B cell (primary cell): ENCODE measurements around the gene PPARG. TPM values are rescaled to one million over a fixed set of nuclear protein-coding genes. Genes with fewer than 3 reads are reported as not detected.

Source experiments
- ATAC-seq: fragments of 200-7000 bp; cut with Tn5 transposase; one replicate; pipeline ENCODE4 v1.10.0; 2021; ENCODE audit warnings: low read depth, mild to moderate bottlenecking, moderate number of reproducible peaks, moderate library complexity
- CTCF ChIA-PET: fragments of 350-600 bp; sonication (Branson Sonifier 250); formaldehyde crosslinking; loops from one replicate; lab custom pipeline; 2021; ENCODE audit warnings: antibody characterized with exemption, inconsistent platforms; lab: Charles Lee
- POLR2A ChIA-PET: fragments of 350-600 bp; sonication (Branson Sonifier 250); formaldehyde crosslinking; loops from one replicate; lab custom pipeline; 2021; ENCODE audit warnings: antibody characterized with exemption; lab: Charles Lee
- DNase-seq: peaks from one replicate; pipeline ENCODE4 v3.0.0; 2013
- H2AFZ ChIP-seq: 2 replicates; pipeline ENCODE4 v1.6.1; 2012; ENCODE audit warnings: mild to moderate bottlenecking, low read depth, low read length; ENCODE audit not compliant: insufficient read depth, poor library complexity, severe bottlenecking
- H3K27ac ChIP-seq, 2 donors: 1 replicate in 1 of 2; 2 replicates in 1 of 2; pipeline ENCODE4 v1.5.1; 2012 to 2013; ENCODE audit warnings: low read length in 2 of 2, mild to moderate bottlenecking in 2 of 2, moderate library complexity in 1 of 2
- H3K27me3 ChIP-seq, 4 experiments: fragments of 200-600 bp in 1 of 4; sonication (generic) in 1 of 4; replicated peaks in 1 of 4; 1 replicate in 2 of 4; 2 replicates in 2 of 4; pipeline versions ENCODE4 v1.6.1 to v1.7.0; 2013 to 2016; ENCODE audit warnings: low read length in 3 of 4, mild to moderate bottlenecking in 2 of 4, mixed read lengths in 1 of 4, moderate library complexity in 1 of 4; ENCODE audit not compliant: insufficient read depth in 4 of 4, control insufficient read depth in 3 of 4; ENCODE audit errors: control extremely low read depth in 1 of 4
- H3K36me3 ChIP-seq, 2 experiments: replicated peaks in 1 of 2; 1 replicate in 1 of 2; 2 replicates in 1 of 2; pipeline versions ENCODE4 v1.6.1 to v1.7.1; 2013; ENCODE audit warnings: low read length in 1 of 2; ENCODE audit not compliant: insufficient read depth in 2 of 2, control insufficient read depth in 1 of 2; ENCODE audit errors: control extremely low read depth in 1 of 2, extremely low read depth in 1 of 2
- H3K4me1 ChIP-seq, 2 donors: fragments of 200-600 bp in 1 of 2; sonication (generic) in 1 of 2; 1 replicate in 1 of 2; 2 replicates in 1 of 2; pipeline versions ENCODE4 v1.5.1 to v1.6.1; 2013 to 2017; ENCODE audit warnings: low read length in 2 of 2; ENCODE audit not compliant: control insufficient read depth in 2 of 2, insufficient read depth in 2 of 2
- H3K4me2 ChIP-seq: replicated peaks from 2 replicates; pipeline ENCODE3; 2012; ENCODE audit warnings: mild to moderate bottlenecking, low read depth, low read length; ENCODE audit not compliant: poor library complexity, severe bottlenecking
- H3K4me3 ChIP-seq, 5 experiments: fragments of 200-600 bp in 1 of 5; sonication (generic) in 1 of 5; 1 replicate in 3 of 5; 2 replicates in 2 of 5; pipeline versions ENCODE4 v1.5.1 to v1.7.0; 2011 to 2016; ENCODE audit warnings: low read length in 4 of 5, mild to moderate bottlenecking in 4 of 5, low read depth in 2 of 5, control low read depth in 1 of 5, moderate library complexity in 1 of 5; ENCODE audit not compliant: insufficient read depth in 1 of 5; ENCODE audit errors: control extremely low read depth in 1 of 5, extremely low read depth in 1 of 5
- H3K79me2 ChIP-seq: fragments of 200-600 bp; sonication (generic); one replicate; pipeline ENCODE4 v1.6.0; 2016; ENCODE audit warnings: low read length; ENCODE audit not compliant: control insufficient read depth, insufficient read depth
- H3K9ac ChIP-seq: fragments of 200-600 bp; sonication (generic); 2 replicates; pipeline ENCODE4 v1.6.1; 2017; ENCODE audit warnings: mild to moderate bottlenecking, low read length, moderate library complexity
- H3K9me3 ChIP-seq, 3 donors: one replicate each; pipeline versions ENCODE4 v1.6.1 to v1.7.1; 2013; ENCODE audit warnings: low read length in 2 of 3; ENCODE audit not compliant: control insufficient read depth in 2 of 3, insufficient read depth in 1 of 3; ENCODE audit errors: control extremely low read depth in 1 of 3
- H4K20me1 ChIP-seq: 2 replicates; pipeline ENCODE4 v1.6.0; 2012; ENCODE audit warnings: mild to moderate bottlenecking, low read length; ENCODE audit not compliant: insufficient read depth, control insufficient read depth, poor library complexity, severe bottlenecking
- H3K27ac Mint-ChIP-seq: one replicate; pipeline ENCODE4 v1.8.0; 2021; ENCODE audit warnings: mixed read lengths
- H3K27me3 Mint-ChIP-seq: one replicate; pipeline ENCODE4 v1.8.0; 2021; ENCODE audit warnings: mixed read lengths
- H3K4me1 Mint-ChIP-seq: one replicate; pipeline ENCODE4 v1.8.0; 2021; ENCODE audit warnings: mixed read lengths
- H3K4me3 Mint-ChIP-seq: one replicate; pipeline ENCODE4 v1.8.0; 2021; ENCODE audit warnings: mixed read lengths
- H3K9me3 Mint-ChIP-seq: one replicate; pipeline ENCODE4 v1.8.0; 2022; ENCODE audit warnings: mixed read lengths; ENCODE audit not compliant: insufficient read depth
- CTCF ChIP-seq: fragments of 200-600 bp; IDR thresholded peaks from one replicate; pipeline ENCODE4 v1.8.0; 2022; ENCODE audit warnings: antibody characterized with exemption, mild to moderate bottlenecking
- EZH2 ChIP-seq: IDR thresholded peaks from 2 replicates; pipeline ENCODE4 v1.6.1; 2012; ENCODE audit warnings: borderline replicate concordance, low read depth, mild to moderate bottlenecking, moderate library complexity, low read length; ENCODE audit not compliant: insufficient read depth, poor library complexity, severe bottlenecking
- WGBS: methylation state at CpG from one replicate; pipeline ENCODE4 v1.1.5; 2013; ENCODE audit warnings: missing lambda C conversion rate; ENCODE audit not compliant: insufficient coverage; 5-methylcytosine and 5-hydroxymethylcytosine counted together
- intact Hi-C: fragments of 100-400 bp; cut with micrococcal nuclease; formaldehyde crosslinking; loops from one replicate; pipeline ENCODE4 v1.10.0; 2022
- polyA plus RNA-seq: library from polyadenylated mRNA; depleted of rRNA; stranded (reverse); fragments of >200 nt; gene quantifications from 2 replicates; pipeline ENCODE4 v1.2.3, GENCODE V29; 2012
- total RNA-seq, 2 donors: library from RNA; stranded (reverse); fragments of 120-200 nt in 1 of 2; gene quantifications; 1 replicate in 1 of 2; 2 replicates in 1 of 2; pipeline versions ENCODE4 v1.2.3 to v1.2.4, GENCODE V29; 2013 to 2022

PPARG gene
- total and polyA plus RNA-seq, 2 donors (not counting 1 experiment from before 2014, with no cell fraction given), result 0.12 to 0.44 TPM

- Histone ChIP-seq H3K27me3 (no peaks in the 10 kb centered on the region), H3K27ac (no peak overlapping the region), H3K4me3 (no peak overlapping the region), H3K79me2 (no peaks in the 10 kb centered on the region), H3K4me2 (no peak overlapping the region), H2AFZ (no peak overlapping the region), H3K9ac (no peak overlapping the region), H3K36me3 (no peaks in the 10 kb centered on the region), H4K20me1 (no peaks in the 10 kb centered on the region), H3K9me3 (no peaks in the 10 kb centered on the region), H3K4me1 (no peaks in the 10 kb centered on the region)
- intact Hi-C loops, result no loop called here
- 100% methylated on average over 7 of the region's 11 CpGs for WGBS
- Mint-ChIP-seq H3K9me3 (no peaks in the 10 kb centered on the region), H3K27ac (no peak overlapping the region), H3K4me1 (no peaks in the 10 kb centered on the region), H3K27me3 (peaks cover 6% of the 10 kb centered on the region), H3K4me3 (no peak overlapping the region)
- no peak for ATAC-seq
- ChIA-PET POLR2A (no interaction called here), CTCF (no interaction called here)
- no peak for DNase-seq
- TF ChIP-seq EZH2, result no peak
- no peak for TF ChIP-seq CTCF
Observed at GRCh38 chr3:12409684-12410596, 121.1 kb downstream of the PPARG start.

GRCh38 chr3:12413721-12414255 is 124.9 kb downstream of the PPARG start:
- H3K27ac Mint-ChIP-seq, result no peak overlapping the region
- Histone ChIP-seq H3K9me3 (no peaks in the 10 kb centered on the region), H3K36me3 (no peaks in the 10 kb centered on the region), H3K9ac (no peak overlapping the region), H3K27me3 (no peaks in the 10 kb centered on the region), H2AFZ (no peak overlapping the region), H4K20me1 (no peaks in the 10 kb centered on the region), H3K4me3 (no peak overlapping the region), H3K27ac (no peak overlapping the region), H3K79me2 (no peaks in the 10 kb centered on the region), H3K4me1 (no peaks in the 10 kb centered on the region), H3K4me2 (no peak overlapping the region)
- ATAC-seq (no peak), DNase-seq (no peak)
- no peak for TF ChIP-seq CTCF
- no peak for TF ChIP-seq EZH2
- H3K4me1 Mint-ChIP-seq, result no peaks in the 10 kb centered on the region
- POLR2A ChIA-PET, result no interaction called here
- peaks cover 6% of the 10 kb centered on the region for H3K27me3 Mint-ChIP-seq
- no peaks in the 10 kb centered on the region for H3K9me3 Mint-ChIP-seq
- H3K4me3 Mint-ChIP-seq, result no peak overlapping the region
- no CpG with 5 or more reads among the region's 1 CpG for WGBS
- intact Hi-C loops, result no loop called here
- CTCF ChIA-PET, result no interaction called here
